HG02885 (cell line): ENCODE data around the gene HINT3.
"Not testable (repeated sequence)": the region's sequence is repeated elsewhere in the genome, so short reads cannot be mapped to it uniquely, and the experiment has no call there.

ENCODE experiments used
- ATAC-seq: cut with Tn5 transposase; IDR thresholded peaks from one replicate; pipeline ENCODE4 v1.9.1; 2021; ENCODE audit warnings: mild to moderate bottlenecking; ENCODE audit not compliant: unreplicated experiment, poor library complexity

HINT3 gene

GRCh38 chr6:125939026-125939425, 17.5 kb upstream of the HINT3 start:
- no peak for ATAC-seq

DNA sequence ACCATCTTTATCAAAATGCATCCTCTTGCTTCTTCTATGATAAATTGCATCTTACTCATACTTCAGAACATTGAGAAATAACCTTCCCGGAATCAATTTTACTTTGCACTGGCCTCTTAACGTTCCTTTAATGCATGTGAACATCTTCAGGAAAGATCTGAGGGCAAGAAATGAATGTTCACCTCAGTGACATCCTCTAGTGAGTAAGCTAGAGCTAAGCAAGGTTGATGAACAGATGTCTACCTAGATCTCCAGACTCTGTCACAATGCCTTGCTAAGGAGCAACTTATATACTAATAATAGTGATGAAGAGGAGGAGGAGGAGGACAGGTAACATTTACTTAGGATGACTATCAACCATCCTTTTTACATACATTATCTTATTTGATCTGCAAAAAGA, 16.8 kb upstream of the HINT3 start:
- ATAC-seq: no peak

- ATAC-seq: no peak
Observed at GRCh38 chr6:125940247-125941041, 16.1 kb upstream of the HINT3 start.

DNA sequence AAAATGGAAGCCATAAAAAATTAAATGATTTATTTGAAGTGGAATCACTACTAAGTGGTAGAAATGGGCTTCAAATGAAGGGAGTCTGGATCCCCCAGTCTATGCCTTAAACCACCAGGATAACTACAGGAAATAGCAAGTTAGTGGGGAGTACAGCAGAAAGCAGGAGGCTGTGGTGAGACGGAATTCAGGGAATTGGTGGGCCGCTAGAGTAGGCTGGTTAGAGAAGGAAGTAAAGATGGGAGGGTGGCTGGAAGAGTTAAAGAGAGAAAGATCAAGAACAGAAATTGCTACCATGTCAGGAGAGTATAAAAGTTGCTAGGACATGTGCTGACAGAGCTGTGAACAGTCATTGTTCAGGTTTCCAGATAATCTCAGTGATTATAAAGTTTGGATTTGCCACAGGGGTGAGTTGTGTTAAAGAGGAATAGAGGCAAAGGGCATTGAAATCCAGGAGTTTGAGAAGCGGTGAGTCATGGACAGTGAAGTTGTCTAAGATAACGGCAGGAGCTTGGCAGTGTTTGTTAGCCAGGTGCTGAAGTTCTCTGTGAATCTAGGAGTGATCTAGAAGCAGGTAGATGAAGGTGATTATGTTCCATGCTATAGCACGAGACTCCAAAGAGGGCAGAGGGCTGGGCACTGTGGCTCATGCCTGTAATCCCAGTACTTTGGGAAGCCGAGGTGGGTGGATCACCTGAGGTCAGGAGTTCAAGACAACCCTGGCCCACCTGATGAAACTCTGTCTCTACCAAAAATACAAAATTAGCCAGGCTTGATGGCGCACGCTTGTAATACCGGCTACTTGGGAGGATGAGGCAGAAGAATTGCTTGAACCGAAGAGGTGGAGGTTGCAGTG, 13.7 kb upstream of the HINT3 start:
- no peak for ATAC-seq

GRCh38 chr6:125943528-125944433, 12.8 kb upstream of the HINT3 start:
- ATAC-seq: no peak

- no peak for ATAC-seq
Observed at GRCh38 chr6:125944434-125944816, 12.1 kb upstream of the HINT3 start.

DNA sequence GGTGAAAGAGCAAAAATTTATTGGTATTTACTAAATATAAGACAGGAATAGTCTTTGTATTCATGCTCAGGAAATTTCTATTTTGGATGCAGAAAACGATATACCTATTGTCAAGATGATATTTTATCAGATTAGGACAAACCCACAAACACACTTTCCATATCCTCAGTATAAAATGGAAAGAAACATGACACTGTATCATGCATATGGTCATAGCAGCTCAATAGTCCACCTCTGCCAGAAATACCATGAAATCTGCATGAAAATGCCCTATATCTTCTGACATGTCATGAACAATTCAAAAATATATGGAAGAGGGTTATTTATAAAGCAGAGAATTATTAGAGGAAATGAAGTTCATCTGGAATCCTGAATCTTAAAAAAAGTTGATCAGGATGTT, 11.7 kb upstream of the HINT3 start:
- ATAC-seq: no peak

DNA sequence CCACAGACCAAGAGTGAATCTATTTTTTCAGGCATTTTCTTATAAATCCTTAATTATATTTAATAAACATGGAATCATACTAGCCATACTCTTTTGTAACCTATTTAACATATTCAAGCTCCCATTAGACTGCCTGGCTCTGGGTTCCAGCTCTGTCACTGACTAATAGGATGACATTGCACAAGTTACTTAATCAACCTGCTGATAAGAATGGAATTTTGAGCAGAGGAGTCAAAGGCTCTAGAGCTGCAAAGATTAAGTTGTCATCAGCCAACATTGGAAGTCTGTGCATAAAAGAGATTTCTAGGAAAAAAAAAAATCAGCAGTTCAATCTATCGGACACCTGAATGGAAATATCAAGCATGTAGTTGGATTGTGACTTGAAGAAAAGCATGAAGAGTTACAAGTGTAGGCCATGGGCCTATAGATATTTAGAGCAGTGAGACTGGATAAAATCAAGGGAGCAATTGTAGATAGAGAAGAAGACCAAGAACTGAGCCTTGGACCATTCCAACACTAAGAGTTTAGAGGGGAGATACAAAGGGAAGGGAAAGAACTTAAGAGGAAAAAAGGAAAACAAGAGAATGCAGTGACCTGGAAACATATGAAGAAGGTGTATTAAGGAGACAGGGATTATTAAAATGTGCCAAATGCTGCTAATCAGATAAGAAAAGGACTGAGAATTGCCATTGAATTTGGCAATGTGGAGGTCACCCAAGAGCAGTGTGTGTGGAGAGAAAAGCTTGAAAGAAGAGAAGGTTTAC, 11.0 kb upstream of the HINT3 start:
- ATAC-seq: no peak

DNA sequence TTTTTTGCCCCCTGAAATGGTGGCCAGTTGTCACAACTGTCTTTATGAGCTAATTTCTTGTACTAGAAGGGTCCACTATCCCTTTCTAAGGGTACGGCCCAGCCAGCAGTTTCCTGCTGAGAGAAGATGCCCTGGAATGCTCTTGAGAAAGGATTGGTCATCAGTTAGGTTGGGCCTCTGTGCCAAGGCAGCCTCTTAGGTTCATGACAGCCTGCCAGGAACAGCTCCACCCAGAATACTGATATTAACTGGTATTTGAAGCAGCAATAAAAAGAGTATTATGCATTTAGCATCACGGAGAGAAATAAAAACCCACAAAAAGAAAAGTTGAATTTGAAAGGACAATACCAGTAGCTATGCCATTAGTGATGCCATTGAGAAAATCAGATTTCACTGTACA, 9.0 kb upstream of the HINT3 start:
- no peak for ATAC-seq

- ATAC-seq: no peak
Observed at GRCh38 chr6:125948455-125948854, 8.1 kb upstream of the HINT3 start.

GRCh38 chr6:125949069-125949468, 7.5 kb upstream of the HINT3 start:
- no peak for ATAC-seq

- ATAC-seq: peak; percentile 41
Observed at GRCh38 chr6:125950293-125950692, 6.3 kb upstream of the HINT3 start.

DNA sequence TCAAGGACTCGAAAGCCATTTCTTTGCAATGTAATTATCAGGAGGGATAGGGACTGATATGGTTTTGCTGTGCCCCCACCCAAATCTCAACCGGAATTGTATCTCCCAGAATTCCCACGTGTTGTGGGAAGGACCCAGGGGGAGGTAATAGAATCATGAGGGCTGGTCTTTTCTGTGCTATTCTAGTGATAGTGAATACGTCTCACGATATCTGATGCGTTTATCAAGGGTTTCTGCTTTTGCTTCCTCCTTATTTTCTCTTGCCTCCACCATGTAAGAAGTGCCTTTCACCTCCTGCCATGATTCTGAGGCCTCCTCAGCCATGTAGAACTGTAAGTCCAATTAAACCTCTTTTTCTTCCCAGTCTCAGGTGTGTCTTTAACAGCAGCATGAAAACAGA, 5.9 kb upstream of the HINT3 start:
- not testable (repeated sequence) for ATAC-seq

DNA sequence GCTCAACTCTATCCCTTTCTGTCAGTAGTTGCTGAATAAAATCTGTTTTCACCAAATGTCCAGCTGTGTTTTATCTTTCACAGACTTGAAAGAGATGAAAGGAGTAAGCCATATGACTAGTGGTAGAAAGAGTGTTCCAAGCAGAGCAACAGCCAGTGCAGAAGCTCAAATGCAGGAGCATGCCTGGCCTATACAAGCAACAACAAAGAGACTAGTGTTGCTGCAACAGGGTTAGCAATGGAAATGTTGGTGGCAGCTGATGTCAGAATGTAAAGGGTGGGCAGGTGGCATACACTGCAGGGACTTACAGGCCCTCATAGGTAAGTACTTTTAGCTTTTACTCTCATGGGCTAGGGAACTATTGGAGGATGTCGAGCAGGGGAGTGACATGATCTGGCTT, 5.2 kb upstream of the HINT3 start:
- ATAC-seq: no peak

- ATAC-seq: peak; percentile 12
Observed at GRCh38 chr6:125952764-125953501, 3.6 kb upstream of the HINT3 start.

GRCh38 chr6:125953502-125953875, 3.1 kb upstream of the HINT3 start:
- no peak for ATAC-seq

DNA sequence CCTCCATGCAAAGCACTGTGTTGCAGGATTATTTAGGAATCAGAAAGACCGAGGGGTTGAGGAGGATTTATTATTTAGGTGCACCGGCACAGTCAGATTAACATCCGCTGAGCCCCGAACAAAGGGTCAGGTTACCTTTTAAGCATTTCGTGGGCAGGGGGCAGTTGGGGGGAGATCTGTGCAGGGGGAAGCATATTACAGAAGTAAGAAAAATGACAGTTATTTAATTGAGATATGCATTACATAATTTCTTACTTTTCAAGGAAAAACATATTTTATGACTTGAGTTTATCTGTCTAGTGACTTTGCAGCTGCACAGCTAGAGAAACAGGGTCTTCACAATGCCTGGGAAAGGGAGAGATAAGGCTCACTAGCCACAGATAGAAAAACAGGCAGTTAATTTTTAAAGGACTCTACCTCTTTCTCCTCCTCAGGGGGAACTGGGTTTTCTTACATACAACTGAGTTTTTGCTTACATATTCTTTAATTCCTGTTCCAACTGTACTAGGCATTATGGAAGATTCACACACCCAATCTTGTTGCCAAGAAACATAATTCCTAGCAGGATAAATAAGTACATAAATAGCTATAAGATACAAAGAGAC, 1.7 kb upstream of the HINT3 start:
- no peak for ATAC-seq

DNA sequence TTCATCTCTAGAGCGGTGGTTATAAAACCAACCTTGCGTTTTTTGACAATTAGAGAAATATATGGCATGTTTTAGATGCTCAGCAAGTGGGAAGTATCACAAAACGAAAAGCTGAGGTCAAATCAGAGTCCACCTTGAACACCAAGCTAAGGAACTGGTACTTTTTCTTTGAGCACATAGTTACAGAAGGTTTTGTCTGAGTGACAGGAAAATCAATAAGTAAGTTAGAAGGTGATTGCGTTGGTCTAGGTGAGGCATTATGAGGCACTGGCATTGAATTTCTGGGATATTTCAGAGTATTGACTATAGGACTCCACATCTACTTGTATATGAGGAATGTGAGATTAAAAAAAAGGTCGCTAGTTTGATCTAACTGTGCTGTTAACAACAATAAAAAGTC, 597 bp upstream of the HINT3 start:
- no peak for ATAC-seq

DNA sequence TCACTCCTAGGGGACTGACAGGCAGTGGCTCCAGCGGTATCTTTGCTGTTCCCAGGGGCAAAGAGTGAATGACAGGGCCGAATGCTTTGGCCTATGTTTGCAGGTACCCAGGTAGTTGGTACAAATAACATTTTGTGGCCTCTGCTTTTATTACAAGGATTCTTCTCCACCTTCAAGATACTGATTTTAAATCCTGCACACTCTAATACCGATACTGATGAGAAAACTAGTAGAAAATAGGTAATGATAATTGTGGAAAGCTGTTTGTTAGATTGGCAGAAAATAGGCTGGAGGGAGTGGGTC, 772 bp downstream of the HINT3 start:
- no peak for ATAC-seq
